ENCODE data around the gene DNAJB6. TPM values are rescaled to one million over a fixed set of nuclear protein-coding genes. Genes with fewer than 3 reads are reported as not detected.

Gene DNAJB6
- polyA plus RNA-seq, 3 donors, result 66.6 to 117 (median 116) TPM

DNA sequence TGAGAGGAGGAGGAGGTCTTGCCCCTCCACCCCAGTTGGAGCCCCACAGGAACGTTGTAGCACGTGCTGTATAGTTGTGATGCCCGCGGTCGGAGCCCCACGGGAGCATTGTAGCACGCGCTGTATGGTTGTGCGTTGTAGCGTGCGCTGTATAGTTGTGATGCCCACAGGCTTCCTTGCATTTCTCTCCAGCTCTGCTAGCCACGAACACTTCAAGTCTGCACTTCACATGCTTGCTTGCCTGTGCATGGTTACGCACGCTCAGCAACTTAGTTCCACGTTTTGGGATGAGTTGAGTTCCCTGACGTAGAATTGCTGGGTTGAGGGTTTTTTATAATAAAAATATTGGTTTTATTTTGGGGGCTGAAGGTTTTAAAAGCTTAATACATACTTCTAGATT lies 41.6 kb downstream of the DNAJB6 start:
- no peak overlapping the region for H3K27ac ChIP-seq (ENCODE audit: low read depth in 1 of 2, low read length in 2 of 2)
- H3K4me2 ChIP-seq (replicated peaks; ENCODE audit: extremely low read depth, low read length, poor library complexity, severe bottlenecking), result no peak overlapping the region
- H3K4me1 ChIP-seq (ENCODE audit: control insufficient read depth in 1 of 2, insufficient read depth in 2 of 2, low read length in 2 of 2), result no peaks in the 10 kb centered on the region
- H3K4me3 ChIP-seq (replicated peaks in 1 of 3; ENCODE audit: low read depth in 2 of 3, low read length in 3 of 3), result no peak overlapping the region
- peaks cover 85% of the 10 kb centered on the region for H3K79me2 ChIP-seq (ENCODE audit: insufficient read depth, low read length)
- H4K20me1 ChIP-seq (ENCODE audit: insufficient read depth, low read length), result peaks cover 100% of the 10 kb centered on the region
- H3K9me3 Mint-ChIP-seq, result no peaks in the 10 kb centered on the region
- H3K9ac ChIP-seq (ENCODE audit: insufficient read depth, low read length, poor library complexity, severe bottlenecking), result no peak overlapping the region
- no peak overlapping the region for H3K4me3 Mint-ChIP-seq
- H3K9me3 ChIP-seq (replicated peaks in 1 of 2; ENCODE audit: control insufficient read depth in 1 of 2, insufficient read depth in 1 of 2, low read length in 2 of 2), result no peaks in the 10 kb centered on the region
- intact Hi-C loops (cut with micrococcal nuclease), result no loop called here
- H3K36me3 Mint-ChIP-seq, result peaks cover 68 to 87% of the 10 kb centered on the region in 2 donors
- peaks cover 48 to 97% of the 10 kb centered on the region in 2 donors for H3K36me3 ChIP-seq (replicated peaks in 1 of 2; ENCODE audit: control insufficient read depth in 1 of 2, insufficient read depth in 2 of 2, low read length in 2 of 2)
- TF ChIP-seq, protein P1, sequence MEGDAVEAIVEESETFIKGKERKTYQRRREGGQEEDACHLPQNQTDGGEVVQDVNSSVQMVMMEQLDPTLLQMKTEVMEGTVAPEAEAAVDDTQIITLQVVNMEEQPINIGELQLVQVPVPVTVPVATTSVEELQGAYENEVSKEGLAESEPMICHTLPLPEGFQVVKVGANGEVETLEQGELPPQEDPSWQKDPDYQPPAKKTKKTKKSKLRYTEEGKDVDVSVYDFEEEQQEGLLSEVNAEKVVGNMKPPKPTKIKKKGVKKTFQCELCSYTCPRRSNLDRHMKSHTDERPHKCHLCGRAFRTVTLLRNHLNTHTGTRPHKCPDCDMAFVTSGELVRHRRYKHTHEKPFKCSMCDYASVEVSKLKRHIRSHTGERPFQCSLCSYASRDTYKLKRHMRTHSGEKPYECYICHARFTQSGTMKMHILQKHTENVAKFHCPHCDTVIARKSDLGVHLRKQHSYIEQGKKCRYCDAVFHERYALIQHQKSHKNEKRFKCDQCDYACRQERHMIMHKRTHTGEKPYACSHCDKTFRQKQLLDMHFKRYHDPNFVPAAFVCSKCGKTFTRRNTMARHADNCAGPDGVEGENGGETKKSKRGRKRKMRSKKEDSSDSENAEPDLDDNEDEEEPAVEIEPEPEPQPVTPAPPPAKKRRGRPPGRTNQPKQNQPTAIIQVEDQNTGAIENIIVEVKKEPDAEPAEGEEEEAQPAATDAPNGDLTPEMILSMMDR (IDR thresholded peaks at IDR 0.05), result no peak
- no peak overlapping the region for H2AFZ ChIP-seq (ENCODE audit: insufficient read depth, low read depth, low read length, poor library complexity, severe bottlenecking)
- no peaks in the 10 kb centered on the region for H3K27me3 ChIP-seq (ENCODE audit: control insufficient read depth in 2 of 2, insufficient read depth in 2 of 2, low read length in 2 of 2)
- no peaks in the 10 kb centered on the region for H3K4me1 Mint-ChIP-seq
- no peak for DNase-seq
- no peak overlapping the region for H3K27ac Mint-ChIP-seq
- WGBS (ENCODE audit: insufficient coverage), result 96% methylated on average over 12 of the region's 16 CpGs
- no peaks in the 10 kb centered on the region for H3K27me3 Mint-ChIP-seq (ENCODE audit: low read depth in 3 of 3)

DNA sequence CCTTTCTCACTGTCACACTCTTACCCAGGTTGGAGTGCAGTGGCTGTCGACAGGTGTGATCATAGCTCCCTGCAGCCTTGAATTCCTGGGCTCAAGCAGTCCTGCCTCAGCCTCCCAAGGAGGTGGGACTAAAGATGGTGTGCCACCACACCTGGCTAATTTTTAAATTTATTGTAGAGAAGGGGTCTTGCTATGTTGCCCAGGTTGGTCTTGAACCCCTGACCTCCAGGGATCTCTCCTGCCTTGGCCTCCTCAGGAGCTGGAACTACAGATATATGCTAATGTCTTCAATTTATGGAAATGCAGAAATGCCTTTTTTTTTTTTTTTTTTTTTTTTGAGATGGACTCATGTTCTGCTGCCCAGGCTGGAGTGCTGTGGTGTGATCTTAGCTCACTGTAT lies 42.7 kb downstream of the DNAJB6 start:
- Histone ChIP-seq H4K20me1 (ENCODE audit: insufficient read depth, low read length) (peaks cover 100% of the 10 kb centered on the region), H3K27ac (ENCODE audit: low read depth in 1 of 2, low read length in 2 of 2) (no peak overlapping the region), H3K4me1 (ENCODE audit: control insufficient read depth in 1 of 2, insufficient read depth in 2 of 2, low read length in 2 of 2) (no peaks in the 10 kb centered on the region), H2AFZ (ENCODE audit: insufficient read depth, low read depth, low read length, poor library complexity, severe bottlenecking) (no peak overlapping the region), H3K9me3 (replicated peaks in 1 of 2; ENCODE audit: control insufficient read depth in 1 of 2, insufficient read depth in 1 of 2, low read length in 2 of 2) (no peaks in the 10 kb centered on the region), H3K9ac (ENCODE audit: insufficient read depth, low read length, poor library complexity, severe bottlenecking) (no peak overlapping the region), H3K4me2 (replicated peaks; ENCODE audit: extremely low read depth, low read length, poor library complexity, severe bottlenecking) (no peak overlapping the region), H3K79me2 (ENCODE audit: insufficient read depth, low read length) (peaks cover 74% of the 10 kb centered on the region), H3K36me3 (replicated peaks in 1 of 2; ENCODE audit: control insufficient read depth in 1 of 2, insufficient read depth in 2 of 2, low read length in 2 of 2) (peaks cover 52 to 97% of the 10 kb centered on the region in 2 donors), H3K27me3 (ENCODE audit: control insufficient read depth in 2 of 2, insufficient read depth in 2 of 2, low read length in 2 of 2) (no peaks in the 10 kb centered on the region), H3K4me3 (replicated peaks in 1 of 3; ENCODE audit: low read depth in 2 of 3, low read length in 3 of 3) (no peak overlapping the region)
- H3K36me3 Mint-ChIP-seq, result peaks cover 71 to 87% of the 10 kb centered on the region in 2 donors
- no peak overlapping the region for H3K4me3 Mint-ChIP-seq
- DNase-seq, result no peak
- intact Hi-C loops (cut with micrococcal nuclease), result no loop called here
- TF ChIP-seq, protein P1 (IDR thresholded peaks at IDR 0.05), result no peak
- WGBS (ENCODE audit: insufficient coverage), result 100% methylated on average over 1 of the region's 1 CpG
- no peaks in the 10 kb centered on the region for H3K27me3 Mint-ChIP-seq (ENCODE audit: low read depth in 3 of 3)
- H3K9me3 Mint-ChIP-seq, result no peaks in the 10 kb centered on the region
- H3K4me1 Mint-ChIP-seq, result no peaks in the 10 kb centered on the region
- no peak overlapping the region for H3K27ac Mint-ChIP-seq
